Fibroblast of skin of left quadriceps (primary cell): ENCODE results near the gene RNF208.

Experiments
- DNase-seq, 2 experiments: peaks; one replicate each; pipeline ENCODE4 v3.0.0-alpha.2; 2013; ENCODE audit warnings: low read depth in 2 of 2

RNF208 gene

DNA sequence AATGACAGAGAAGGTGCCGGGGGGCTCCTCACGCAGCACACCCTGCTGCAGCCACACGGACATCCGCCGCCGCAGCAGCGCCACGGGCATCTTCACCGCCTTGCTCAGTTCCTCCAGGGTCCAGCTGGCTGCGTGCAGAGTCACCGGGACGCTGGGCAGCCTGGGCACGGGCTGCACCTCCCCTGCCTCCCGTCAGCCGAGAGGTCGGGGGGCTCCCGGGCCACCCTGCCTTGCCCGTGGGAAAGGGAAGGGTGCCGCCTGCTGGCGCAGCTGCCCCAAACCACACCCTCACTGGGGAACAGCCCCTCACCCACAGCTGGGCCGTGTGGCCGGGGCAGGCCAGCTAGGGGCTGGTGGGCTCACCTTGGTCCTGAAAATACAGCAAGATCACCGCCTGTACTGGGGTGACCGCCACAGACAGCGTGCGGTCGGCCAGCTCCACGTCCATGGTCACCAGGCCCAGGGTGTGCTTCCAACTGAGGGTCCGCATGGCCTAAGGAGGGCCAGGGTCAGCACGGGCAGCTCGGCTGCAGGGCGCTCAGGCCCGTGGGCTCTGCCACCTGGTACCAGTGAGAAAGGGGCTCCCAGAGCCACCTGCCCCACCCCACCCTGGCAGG, 46.6 kb downstream of the RNF208 start:
- no peak for DNase-seq

DNA sequence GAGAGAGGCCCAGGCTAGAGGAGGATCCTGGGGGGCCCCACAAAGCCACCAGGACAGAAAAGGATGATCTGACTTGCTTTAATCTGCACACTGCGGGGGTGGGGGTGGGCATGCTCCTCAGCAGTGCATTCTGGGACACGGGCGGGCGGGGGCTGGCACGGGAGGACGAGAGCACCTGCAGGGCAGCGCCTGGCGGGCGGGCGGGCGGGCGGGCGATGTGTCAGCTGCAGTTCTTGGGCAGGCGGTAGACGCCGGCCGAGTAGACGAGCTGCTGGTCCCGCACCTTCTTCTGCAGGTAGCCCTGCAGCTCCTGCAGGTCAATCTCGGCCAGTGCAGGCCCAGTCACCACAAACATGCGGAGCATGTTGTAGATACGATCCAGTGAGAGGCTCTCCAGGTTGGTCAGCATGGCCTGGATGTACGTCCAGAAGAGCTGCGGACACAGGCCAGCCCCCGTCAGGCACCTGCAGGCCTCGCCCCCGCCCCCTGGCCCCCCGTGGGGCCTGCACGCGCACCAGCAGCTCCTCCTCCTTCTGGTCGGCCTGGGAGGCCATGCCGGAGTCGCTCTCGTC, 47.2 kb downstream of the RNF208 start:
- no peak for DNase-seq

DNA sequence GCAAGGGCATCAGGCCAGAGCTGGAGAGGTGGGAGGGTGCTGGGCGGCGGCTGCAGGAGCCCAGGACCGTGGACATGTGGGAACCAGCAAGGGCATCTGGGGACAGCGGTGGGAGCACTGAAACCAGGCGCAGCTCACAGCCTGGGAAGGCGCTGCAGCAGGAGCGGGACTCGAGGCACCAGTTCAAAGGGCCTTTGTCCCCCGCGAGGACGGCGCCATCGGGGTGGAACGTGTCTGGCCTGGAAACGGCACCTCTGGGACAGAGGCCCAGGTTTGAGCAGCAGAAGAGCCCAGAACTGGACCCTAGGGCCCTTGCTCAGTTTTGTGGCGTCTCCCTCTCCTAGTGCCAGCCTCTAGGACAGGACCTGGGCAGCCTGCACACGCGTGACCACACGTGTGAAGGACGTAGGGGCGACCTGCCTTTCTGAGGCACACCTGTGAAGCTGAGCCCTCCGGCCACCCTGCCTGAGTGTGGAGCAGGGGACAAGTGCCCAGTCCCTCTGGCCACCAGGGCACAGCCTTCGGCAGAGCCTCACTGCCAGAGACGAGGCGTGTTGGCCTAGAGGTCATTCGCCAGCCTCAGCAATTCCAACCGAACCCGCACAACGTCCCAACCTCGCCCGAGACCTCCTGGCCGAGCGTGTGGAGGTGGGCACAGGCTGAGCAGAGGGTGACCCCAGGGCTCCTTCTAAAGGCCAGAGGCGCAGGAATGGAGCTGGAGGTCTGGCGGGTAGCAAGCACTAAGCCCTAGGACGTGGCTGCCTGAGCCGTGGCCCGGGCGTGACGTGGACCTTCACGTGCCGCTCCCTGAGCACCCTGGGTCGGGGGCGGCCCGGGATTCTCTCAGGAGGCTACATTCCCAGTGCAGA, 48.0 kb downstream of the RNF208 start:
- DNase-seq = no peak

DNA sequence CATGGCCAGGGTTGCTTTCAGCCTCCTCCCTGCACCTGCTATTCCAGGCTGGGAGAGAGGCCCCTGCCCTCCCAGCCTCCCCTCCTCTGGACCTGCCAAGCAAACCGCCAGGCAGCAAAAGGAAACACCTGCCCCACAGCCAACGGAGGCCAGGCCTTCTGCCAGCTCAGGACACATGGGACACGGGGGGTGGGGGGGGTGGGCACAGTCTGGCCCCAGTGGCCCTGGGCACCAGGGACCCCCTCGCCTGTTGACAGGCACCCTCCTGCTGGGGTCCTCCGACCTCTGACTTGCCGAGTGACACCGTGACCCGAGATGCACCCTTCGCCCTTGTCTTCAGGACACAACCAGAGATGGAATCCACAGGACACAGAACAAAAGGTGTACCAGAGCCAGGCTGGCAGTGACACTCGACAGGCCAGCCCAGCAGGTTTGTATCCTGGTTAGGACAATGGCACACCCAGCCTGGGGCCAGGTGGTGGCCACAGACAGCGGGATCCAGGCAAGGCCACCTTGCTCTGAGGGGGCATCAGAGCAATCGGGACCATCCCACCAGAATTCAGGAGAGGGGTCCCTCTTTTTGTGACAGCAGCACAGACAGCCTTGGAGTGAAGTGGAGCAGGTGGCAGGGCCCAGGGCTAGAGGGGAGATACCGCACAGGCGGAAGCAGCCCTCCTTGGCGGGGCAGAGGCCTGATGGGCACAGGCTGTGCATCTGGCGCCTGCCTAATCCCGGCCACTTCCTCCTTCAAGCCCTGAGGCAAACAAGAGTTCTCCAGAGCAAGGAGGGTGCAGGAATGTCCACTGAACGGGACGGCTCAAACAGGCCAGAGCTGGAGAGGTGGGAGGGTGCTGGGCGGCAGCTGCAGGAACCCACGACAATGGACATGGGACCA, 48.9 kb downstream of the RNF208 start:
- no peak for DNase-seq

DNA sequence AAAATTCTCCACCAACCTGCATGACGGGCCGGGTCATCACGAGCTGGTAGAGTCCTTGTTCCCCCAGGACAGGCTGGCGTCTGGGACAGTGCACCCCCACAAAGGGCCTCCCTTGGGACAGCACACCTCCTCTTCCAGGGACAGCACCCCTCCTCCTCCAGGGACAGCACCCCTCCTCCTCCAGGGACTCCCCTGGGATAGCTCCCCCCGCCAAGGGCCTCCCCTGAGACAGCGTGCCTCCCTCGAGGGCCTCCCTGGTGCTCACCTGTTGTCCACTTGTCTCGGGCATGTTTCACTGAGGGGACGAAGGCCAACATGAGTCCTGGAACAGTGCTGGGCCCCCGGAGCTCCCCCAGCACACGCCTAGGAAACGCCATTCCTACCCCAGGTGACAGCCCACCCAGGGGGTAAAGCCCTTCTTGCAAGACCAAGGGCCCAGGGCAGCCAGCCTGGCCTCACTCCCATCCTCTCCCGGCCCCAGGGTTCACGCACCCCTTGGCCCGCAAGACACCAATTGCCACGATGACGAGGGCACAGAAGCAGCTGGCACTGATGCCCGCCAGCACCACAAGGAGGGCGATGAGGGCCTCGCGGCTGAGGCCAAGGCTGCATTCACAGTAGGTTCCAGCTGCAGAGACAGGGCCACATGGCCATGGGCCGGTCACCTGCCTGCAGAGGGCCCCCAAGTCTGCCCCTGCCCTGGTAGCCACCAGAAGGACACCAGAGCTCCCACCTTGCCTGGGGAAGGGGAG, 50.7 kb downstream of the RNF208 start:
- DNase-seq = no peak

DNA sequence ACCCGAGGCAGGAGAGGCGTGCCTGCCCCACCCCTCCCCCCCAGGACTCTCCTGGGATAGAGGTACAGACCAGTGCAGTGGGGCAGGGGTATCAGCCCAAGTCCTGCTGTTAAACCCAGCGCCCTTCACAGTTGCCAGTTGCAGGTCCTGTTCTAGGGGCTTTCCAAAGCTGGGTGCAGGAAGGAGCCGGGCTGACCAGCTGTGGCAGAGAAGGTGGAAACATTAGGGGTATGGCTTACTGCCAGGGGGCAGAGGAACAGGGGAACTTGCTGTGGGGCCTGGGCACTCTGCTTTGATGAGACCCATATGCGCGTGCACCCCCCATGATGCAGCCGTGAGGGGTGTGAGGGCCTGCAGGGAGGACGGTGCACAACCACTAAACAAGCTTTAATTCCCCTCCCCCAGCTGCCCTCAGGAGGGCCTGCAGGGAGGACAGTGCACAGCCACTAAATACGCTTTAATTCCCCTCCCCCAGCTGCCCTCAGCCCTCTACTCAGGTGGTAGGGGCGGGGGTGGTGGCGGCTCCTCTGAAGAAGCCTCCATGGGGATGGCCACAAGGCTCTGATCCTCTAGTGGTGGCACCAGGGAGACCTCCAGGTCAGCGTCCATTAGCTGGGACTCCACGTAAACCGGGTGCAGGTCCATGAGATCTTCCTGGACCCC, 51.4 kb downstream of the RNF208 start:
- DNase-seq = no peak
